ENCODE results near the gene GOT1.

Gene GOT1

DNA sequence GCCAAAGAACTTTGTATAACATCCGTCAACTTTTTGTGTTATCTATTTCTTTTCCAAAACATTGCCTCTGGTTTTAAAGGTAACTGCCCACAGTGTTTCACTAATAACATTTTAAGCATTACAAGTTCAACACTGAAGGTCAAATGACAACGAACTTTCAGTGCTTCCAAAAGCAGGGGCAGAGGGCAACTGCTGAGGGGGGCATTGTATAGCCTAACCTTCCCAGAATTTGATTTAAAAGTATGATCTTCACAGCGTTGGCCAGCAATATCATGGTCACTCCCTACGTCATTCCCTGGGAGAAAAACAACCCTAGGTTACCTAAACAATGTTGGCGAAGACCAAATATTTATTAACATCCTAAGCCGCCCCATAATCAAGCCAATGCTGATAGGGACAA, 2.5 kb upstream of the GOT1 start:
- no peak for DNase-seq

DNA sequence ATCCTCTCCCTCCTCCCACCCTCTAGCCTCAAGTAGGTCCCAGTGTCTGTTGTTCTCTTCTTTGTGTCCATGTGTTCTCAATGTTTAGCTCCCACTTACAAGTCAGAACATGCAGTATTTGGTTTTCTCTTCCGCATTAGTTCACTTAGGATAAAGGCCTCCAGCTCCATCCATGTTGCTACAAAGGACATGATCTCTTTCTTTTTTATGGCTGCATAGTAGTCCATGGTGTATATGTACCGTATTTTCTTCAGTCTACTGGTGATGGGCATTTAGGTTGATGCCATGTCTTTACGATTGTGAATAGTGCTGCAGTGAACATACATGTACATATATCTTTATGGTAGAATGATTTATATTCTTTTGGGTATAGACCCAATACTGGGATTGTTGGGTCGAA, 1.6 kb upstream of the GOT1 start:
- DNase-seq, result no peak

DNA sequence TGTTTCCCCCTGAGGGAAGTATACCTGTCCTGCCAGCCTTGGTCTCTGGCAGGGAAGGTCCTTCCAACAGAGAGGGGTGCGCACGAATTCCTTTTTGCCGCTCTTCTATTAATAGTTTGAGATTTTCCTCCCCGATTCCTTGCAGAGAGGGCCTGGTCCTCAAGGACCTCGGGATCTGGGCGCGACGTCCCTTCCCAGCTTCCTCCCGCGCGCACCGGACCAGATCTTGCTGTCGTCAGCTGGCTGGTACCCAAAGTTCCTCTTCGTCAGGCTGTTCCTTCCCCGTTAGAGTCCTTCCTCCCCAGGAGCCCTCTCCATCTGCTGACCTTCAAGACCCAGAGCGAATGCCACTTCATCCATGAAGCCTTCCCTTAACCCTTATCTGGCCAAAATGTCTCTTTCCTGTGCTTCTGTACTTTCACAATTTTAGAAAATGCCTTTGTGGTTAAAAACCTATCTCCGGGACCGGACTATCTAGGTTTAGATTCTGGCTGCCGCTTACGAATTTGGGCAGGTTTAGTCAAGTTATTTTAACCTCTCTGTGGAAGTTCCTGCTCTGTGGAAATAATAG, 851 bp upstream of the GOT1 start:
- DNase-seq, result peak; percentile 67

DNA sequence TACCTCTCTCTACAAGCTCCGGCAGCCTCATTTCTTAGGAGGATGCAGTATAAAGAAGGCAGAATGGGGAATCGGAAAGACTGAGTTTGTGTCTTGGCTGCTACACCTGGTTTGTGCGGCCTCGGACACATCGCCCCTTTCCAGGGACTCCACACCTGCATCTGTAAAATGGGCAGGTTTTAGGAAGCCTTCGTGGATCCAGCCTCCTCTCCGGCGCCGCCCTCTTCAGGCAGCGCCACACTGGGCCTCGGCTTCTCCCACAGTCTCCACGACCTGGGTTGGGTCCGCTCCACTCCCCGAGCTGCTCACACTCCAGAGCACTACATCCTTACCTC, 341 bp downstream of the GOT1 start:
- no peak for DNase-seq

DNA sequence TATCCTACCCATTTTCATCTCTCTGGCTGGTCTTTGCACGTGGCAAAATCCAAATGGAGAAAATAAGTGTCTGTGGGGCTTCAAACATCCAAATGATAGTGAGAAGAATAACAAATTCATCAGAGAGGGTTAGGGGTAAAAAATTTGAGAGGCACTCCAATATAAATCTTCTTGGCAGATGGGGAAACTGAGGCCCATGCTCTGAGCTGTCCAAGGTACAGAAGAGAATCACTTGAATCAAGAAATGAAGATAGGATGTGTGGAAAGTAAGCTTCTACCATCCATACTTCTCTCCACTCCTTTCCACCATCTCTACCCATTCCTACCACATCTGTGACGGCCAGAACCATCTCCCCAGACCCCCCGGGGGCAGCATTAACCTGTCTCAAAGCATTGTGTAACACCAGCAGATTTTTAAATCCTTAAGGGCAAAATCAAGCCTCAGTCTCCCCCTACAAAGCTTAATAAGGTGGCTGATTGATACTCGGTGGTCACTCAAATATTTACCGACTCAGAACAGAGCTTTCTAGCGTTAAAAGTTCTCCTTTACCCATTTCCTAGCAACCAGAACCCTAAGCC, 818 bp downstream of the GOT1 start:
- no peak for DNase-seq

DNA sequence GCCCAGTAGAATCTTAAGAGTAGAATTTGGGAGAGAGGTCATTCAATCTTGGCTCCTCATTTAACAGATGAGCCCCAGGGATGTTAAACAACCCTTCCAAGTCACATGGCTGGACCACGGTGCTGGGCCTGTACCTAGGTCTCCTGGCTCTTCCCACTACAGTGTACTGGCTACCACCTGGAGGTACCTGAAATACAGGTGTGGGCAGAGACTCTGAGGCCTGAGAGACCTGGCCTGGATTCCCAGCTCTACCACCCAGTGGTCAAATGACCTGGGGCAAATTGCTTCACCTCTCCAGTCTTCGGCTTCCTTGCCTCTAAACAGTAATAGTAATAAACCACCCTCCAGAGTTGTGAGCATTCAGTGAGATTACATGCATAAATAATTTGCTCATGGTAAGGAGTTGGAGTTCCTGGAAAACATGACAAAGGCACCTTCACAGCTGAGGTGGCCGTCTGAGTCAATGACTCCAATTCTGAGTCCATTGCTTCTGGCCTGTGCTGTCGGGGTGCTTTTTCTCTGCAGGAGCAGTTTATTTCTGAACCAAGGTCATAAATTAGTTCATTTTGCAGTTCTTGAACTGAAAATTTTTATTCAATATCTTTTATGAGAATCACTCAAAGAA, 2.7 kb downstream of the GOT1 start:
- no peak for DNase-seq

DNA sequence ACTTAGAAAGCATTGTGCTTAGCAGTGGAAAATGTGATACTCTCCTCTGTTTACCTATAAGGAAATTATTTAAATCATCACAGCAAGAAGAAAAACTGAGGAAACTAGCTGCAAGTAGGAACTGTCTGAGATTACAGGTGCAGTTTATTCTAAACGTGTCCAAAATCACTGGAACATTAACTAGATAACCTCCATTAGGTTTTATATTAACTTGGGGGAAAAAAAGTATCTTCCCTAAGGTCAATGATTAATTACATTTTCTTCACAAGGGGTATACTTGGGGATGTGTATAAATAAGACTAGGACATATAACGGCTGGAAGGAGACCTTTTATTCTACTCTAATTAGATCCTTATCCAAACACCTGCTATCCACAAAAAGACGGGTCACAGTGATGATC, 3.7 kb downstream of the GOT1 start:
- no peak for DNase-seq

DNA sequence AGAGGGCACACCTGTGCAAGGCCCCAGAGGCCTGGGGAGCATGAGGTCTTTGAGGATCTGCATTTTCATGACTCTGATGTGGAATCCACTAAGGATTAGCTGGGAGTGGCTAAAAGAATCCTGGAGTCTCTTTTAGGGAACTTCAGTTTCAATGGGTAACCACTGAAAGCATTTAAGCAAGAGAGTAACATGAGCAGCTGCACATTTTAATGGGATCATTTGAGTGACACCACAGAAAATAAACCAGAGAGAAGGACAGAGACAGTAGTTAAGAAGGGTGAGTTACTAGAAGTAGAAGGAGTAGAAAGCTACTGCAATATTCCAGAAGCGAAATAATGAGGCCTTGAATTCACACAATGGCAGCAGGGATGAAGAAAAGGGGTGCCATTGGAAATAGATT, 5.2 kb downstream of the GOT1 start:
- no peak for DNase-seq

DNA sequence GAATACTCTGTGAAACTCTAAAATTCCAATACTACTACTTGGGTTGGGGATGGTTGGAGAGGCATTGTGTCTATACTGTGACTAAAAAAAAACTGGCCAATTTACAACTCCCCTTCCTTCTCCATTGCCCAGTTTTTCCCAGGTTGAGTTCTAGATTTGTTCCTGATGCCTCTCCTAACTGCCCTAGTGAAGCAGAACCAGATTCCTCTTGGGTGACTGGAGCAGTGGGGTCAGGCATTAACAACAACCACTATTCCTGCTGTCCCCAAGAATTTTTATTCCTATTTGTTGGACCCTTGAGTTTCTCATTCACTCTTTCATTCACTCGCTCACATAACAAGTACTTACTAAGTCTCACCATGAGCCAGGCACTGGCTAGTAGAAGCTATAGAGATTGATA, 5.8 kb downstream of the GOT1 start:
- no peak for DNase-seq

DNA sequence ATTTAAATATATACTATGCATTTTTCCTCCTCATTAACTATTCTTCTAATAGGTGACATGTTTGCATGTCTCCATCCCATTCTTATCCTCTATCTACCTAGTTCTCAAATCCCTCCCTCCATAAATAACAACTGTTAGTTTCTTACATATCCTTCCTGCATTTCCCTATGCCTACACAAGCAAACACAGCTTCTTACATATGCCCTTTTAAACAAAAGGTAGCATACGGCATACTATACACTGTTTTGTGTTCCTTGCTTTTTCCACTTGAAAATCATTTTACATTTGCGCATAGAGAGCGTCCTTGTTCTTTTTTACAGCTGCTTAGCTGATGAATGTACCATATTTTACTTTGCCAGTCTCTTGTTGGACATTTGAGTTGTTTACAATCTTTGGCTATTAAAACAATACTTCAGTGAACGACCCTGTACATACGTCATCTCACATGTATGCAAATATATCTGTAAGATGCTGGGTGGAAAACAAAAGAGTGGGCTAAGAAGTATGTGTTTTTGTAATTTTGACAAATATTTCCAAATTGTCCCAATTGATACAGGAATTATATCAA, 7.8 kb downstream of the GOT1 start:
- no peak for DNase-seq

DNA sequence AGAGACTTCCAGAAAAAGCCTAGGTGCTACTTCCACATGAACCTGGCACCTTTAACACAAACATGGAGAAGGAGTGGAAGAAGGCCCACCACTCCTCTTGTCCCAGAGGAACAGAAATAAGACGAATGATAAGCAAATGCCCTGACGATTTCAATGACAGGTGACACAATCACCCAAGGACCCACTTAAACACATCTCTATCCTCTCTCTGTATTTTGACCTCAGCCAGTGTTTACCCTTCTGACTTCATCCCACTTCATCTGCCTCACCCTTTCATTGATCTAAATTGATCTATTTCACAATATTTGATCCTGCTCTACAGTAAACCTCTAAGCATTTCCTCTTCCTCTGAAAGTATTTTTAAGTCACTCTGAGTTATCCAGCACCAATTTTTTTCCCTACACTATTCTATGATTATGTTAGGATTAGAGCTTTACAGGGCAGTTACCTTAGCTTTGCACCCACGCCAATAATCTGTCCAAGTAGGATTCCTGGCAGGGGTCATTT, 9.1 kb downstream of the GOT1 start:
- DNase-seq, result no peak

DNA sequence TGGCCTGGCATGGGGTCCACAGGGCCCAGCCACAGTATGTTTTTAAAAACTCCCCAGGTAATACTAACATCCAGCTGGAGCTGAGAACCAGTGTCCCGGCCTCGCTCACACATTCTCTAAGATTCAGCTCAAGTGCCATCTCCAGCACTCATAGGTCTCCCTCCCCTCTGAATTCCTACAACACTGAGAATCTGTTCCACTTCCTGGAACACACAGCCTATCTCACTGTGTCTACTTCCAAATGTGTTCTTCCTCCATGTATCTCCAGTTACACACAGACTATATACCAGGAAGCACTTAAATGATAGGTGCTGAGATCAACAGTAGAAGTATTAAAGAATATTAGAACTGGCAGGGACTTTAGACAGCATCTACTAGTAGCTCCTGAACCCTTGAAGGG, 10.7 kb downstream of the GOT1 start:
- DNase-seq, result no peak

DNA sequence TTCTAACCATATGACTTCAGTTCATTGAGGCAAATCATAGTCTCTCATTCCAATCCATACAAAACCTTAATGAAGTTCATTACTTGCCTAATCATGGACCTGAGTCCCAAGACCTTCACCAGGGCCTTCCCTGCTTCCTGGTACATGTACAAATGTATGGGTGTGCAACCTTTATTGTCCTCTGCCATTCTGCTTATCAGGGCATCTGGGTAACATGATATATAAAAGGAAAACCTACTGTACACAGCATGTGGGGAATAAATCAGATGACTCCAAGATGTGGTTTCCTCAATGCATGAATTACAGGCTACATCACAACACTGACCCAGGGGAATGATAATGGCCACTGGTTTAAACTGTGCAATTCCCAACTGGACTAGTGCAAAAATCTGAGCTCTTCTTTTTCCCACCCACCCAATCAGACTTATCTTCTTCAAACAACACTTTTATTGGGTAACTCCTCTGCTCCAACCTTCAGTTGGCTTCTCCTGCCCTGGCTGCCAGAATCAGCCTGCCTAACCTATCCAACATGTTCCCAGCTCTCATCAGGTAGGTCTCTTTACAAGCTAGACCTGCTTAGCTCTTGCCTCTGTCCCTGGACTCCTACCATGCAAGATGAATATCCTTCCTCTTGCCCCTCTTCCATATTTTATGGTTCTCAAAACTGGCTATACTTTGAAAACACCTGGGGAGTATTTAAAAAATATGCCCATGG, 11.4 kb downstream of the GOT1 start:
- no peak for DNase-seq

DNA sequence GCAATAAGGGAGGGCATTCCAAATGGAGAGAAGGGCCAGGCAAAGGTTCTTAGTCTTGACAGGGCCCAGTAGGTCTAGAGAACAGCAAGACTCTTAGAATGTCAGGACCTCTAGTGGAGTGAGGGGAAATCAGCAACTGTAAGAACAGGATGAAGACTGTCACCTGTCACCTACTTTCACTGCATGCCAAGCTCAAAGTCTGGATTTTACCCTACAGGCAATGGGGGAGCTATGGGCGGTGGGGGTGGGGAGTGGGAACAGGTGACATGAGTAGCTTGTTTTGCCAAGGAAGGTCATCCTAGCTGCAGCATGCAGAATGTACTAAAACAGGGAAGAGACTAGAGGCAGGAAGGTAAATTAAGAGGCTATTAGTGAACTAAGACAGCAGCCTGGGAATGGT, 18.3 kb downstream of the GOT1 start:
- no peak for DNase-seq

DNA sequence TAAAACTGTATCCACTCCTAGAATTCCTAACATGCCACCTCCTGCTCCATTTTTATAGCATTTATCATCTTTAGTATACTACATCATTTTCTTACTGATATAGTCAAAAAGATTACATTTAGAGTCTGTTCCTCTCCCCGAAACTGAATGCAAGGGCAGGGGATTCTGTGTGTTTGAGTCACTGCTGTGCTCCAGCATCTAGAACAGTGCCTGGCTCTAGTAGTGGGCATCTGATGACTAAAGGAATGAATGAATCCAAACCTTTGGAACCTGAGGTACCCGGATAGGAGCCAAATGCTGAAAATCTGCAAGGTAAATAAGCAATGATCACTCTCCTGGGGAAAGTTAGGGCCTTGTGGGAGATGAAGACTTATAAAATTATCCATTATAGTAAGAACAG, 18.9 kb downstream of the GOT1 start:
- no peak for DNase-seq

DNA sequence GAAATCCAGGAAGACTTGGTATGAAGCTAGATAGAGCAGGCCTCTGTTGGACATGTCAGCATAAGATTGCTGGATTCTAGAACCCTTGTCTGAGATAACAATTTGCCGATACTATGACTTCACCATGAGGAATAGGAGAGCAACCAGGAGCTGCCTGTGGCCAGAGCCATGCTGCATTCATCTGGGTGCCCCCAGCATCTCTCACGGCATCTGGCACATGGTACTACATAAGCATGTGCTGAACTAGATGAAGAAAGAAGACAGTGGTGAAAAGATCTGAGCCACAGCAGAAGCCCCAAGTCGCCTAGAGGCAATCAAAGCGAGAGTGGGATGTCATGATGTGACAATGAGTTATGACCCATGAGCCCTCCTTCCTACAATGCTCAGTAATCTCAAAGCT, 19.5 kb downstream of the GOT1 start:
- no peak for DNase-seq

DNA sequence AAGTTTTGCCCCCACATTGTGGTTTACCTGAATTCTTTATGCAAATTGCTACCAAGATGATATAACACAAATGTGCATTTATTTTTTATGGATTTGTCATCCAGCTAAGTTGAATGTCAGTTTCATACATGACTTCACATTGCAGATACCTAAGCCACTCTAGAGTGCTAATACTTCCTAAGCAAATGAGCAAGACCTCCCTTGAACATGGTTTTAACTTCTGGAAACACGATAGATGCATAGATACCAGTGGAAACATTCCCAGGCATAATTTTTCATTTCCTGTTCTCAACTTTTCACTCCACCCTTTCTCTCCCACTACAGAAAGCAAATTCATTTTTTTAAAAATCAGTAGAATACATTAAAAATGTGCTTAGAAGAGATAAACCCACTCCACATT, 20.3 kb downstream of the GOT1 start:
- DNase-seq, result no peak

DNA sequence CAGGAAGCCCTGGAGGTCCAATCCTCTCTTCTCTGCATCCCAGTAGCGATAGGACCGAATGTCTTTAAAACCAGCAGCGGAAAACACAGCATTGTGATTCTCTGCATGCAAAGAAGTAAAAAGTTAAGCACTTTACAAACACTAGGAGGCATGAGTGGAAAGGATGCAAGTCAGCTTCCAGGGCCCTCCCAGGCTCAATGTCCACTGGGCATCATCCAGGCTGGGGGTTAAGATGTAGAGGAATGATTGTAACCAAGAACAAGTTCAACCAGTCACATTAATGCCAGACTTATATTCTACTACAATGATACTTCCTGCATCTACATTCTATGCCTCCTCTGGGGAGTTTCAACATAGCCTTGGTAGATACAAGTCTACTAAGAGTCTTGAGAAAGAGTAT, 24.3 kb downstream of the GOT1 start:
- DNase-seq, result no peak

DNA sequence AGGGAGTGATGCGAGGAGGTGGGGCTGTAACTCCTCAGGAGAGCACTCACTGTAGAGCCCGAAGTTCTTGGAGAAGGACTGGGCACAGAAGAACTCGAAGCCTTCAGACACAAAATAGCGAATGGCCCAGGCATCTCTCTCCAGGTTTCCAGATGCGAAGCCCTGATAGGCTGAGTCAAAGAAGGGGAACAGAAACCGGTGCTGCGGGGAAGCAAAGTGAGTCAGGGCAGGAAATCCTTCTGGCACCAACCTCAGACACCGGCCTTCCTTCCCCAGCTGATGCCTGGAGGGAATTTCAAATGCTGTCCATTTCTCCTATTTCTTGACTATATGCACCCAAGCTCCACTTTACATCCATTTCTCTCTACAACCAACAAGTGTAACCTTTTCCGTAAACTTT, 26.8 kb downstream of the GOT1 start:
- peak; percentile 21 for DNase-seq

DNA sequence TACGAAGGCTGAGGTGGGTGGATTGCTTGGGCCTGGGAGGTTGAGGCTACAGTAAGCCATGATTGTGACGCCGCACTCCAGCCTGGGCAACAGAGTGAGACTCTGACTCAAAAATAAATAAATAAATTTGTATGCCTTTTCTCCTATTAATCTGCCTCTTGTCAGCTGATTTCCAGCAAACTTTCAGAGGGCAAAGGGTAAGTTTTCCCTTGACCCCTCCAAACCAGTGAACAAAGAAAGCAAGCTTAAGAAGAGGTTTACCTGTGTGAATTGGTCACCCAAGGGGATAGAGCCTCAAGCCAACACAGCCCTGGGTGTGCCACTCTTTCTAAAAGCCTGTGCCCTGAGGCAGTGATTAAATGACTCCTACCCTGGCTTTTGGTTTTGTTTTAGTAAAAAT, 30.8 kb downstream of the GOT1 start:
- DNase-seq, result no peak

DNA sequence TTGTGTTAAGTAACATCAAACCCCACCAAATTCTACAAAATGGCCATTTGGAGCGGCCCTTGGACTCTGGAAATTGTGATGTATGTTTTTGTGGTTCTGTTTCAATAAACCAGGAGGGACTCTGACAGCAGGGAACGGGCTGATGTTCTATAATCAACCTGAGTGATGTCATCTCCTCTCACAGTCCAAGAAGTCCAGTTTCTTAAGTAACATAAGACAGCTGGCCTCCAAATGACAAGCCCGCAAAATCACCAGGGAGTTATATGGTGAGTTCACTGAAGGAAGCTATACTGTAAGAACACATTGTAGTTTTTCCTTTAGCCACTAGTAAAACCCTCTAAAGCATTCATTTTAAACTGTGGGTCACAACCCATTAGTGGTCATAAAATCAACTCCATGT, 34.0 kb downstream of the GOT1 start:
- no peak for DNase-seq

DNA sequence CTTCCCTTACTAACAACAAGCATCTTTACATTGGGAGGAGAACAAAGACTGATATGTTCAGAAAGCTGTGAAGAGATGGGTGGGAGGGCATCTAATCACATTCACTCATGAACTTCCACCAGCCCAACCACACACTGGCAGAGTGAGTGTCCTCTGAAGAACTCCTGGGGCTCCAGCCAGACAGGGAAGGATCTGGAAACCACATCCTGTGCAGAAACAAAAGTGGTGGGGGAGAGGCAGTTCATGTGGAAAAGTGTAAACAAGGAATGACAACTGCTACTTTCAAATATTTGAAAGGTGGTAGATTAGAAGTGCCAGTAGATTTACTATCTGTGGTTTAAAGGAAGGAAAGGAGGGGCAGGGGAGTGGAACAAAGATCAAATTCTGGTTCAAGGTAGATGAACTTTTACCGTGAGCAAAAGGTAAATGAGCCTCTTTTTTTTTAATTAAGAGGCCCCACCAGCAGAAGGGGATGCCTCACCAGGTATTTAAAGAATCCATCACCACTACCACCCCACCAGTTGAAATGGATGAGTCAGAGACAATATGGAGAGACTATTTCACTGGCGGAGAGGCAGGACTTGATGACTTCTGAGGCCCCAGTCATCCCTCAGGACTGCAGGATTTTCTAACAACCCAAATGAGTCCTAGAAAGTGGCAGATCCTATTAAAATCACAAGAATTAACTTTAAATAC, 34.5 kb downstream of the GOT1 start:
- no peak for DNase-seq

DNA sequence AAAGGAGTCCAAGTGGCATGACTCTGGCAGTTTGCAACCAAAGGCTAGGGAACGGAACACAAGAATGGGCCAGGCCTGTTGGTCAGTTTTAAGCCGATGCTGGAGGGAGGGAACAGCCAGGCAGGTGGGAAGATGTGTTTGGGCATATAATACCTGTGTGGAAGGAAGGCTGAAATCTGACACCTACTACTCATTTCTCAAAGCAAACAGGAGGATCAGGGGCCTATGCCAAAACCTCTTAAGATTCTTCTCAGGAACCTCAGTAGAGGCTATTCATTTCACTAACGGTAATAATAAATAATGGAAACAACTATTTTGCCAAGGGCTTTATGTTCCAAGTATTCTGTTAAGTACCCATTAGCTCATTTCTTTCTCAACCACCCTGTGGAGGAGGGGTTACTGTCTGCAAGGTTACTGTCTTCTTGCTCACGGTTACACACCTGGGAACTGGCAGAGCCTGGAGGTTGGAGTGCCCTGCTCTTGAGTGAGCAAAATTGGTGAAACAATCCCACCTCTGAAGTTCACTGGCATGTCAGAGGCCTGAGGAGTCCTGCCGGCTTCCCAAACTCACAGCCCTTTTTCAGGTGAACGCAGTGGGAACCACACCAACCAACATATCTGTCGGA, 35.5 kb downstream of the GOT1 start:
- peak; percentile 6 for DNase-seq

Measured in RPMI8226 (cell line).